Measurements from ENCODE around the gene PRPF39.

The PRPF39 gene

DNA sequence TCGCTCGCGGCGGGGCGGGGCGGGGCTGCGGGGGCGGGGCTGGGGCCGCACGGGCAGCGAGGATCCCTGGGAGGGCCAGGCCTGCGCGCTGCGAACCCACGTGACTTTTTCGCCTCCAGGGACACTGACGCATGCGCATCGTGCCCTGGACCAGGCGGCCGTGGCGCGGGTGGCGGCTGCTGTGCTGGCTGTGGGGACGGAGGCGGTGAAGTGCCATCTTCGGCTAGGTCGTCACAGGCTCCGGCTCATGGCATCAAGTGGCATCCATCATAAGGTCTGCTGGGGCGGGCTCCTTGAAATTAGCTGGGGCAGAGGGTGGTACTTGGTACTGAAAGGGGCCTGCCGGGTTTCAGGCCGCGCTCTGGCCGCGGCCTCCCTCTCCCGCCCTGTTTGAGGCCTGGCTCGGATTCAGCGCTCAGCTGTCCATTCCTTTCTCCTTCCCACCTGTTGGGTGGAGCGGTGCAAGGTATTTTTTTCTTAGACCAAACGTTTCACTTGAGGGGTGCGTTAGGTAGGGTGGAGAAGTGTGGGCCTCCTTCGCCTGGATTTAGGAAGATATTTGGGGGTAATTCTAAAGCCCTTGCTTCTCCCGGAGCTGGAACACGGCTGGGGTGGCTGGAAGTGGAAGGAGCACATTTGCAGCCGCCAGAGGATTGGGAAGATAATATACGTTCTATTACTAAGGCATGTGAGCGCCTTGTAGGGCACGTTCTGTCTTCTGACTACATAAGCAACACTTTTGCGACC lies at the start of gene PRPF39 (continued):
- no peak for TF ChIP-seq ZNF639 (tag by site-specific recombination; IDR thresholded peaks at IDR 0.05)
- TF ChIP-seq ZNF544 (tag by site-specific recombination; IDR thresholded peaks at IDR 0.05): no peak
- no peak for TF ChIP-seq ZNF350 (tag by site-specific recombination; IDR thresholded peaks at IDR 0.05)
- TF ChIP-seq KLF7 (tag by site-specific recombination; IDR thresholded peaks at IDR 0.05; ENCODE audit: borderline replicate concordance): no peak
- TF ChIP-seq, protein P1, sequence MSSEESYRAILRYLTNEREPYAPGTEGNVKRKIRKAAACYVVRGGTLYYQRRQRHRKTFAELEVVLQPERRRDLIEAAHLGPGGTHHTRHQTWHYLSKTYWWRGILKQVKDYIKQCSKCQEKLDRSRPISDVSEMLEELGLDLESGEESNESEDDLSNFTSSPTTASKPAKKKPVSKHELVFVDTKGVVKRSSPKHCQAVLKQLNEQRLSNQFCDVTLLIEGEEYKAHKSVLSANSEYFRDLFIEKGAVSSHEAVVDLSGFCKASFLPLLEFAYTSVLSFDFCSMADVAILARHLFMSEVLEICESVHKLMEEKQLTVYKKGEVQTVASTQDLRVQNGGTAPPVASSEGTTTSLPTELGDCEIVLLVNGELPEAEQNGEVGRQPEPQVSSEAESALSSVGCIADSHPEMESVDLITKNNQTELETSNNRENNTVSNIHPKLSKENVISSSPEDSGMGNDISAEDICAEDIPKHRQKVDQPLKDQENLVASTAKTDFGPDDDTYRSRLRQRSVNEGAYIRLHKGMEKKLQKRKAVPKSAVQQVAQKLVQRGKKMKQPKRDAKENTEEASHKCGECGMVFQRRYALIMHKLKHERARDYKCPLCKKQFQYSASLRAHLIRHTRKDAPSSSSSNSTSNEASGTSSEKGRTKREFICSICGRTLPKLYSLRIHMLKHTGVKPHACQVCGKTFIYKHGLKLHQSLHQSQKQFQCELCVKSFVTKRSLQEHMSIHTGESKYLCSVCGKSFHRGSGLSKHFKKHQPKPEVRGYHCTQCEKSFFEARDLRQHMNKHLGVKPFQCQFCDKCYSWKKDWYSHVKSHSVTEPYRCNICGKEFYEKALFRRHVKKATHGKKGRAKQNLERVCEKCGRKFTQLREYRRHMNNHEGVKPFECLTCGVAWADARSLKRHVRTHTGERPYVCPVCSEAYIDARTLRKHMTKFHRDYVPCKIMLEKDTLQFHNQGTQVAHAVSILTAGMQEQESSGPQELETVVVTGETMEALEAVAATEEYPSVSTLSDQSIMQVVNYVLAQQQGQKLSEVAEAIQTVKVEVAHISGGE (tag by site-specific recombination; conservative IDR thresholded peaks at IDR 0.05; ENCODE audit: low read depth): peak; percentile 32; the same call in 1 of the 2 replicates
- TF ChIP-seq AEBP2 (tag by site-specific recombination; IDR thresholded peaks at IDR 0.05; ENCODE audit: borderline replicate concordance): no peak
- no peak for TF ChIP-seq ZNF621 (tag by site-specific recombination; IDR thresholded peaks at IDR 0.05)
- TF ChIP-seq ZNF785 (tag by site-specific recombination; IDR thresholded peaks at IDR 0.05): no peak
- 0 out of 2 replicates have a peak, but pooled peaks have one; percentile 31 for TF ChIP-seq ZFP37 (tag by site-specific recombination; IDR thresholded peaks at IDR 0.05)
- TF ChIP-seq ZNF843 (tag by site-specific recombination; IDR thresholded peaks at IDR 0.05): 0 out of 2 replicates have a peak, but pooled peaks have one; percentile 28
- 0 out of 2 replicates have a peak, but pooled peaks have one; percentile 35 for TF ChIP-seq ZFHX2 (tag by site-specific recombination; conservative IDR thresholded peaks at IDR 0.05)
- TF ChIP-seq FEZF1 (tag by site-specific recombination; IDR thresholded peaks at IDR 0.05): peak; percentile 56
- peak; percentile 45; the same call in 1 of the 2 replicates for TF ChIP-seq ZNF335 (tag by site-specific recombination; conservative IDR thresholded peaks at IDR 0.05)
- peak; percentile 48; the same call in 1 of the 2 replicates for TF ChIP-seq GLIS1 (tag by site-specific recombination; IDR thresholded peaks at IDR 0.05)
- TF ChIP-seq ZNF292 (tag by site-specific recombination; IDR thresholded peaks at IDR 0.05; ENCODE audit: borderline replicate concordance, low read depth): no peak
- TF ChIP-seq ZNF211 (tag by site-specific recombination; IDR thresholded peaks at IDR 0.05; ENCODE audit: low read depth): no peak
- TF ChIP-seq ZSCAN30 (tag by site-specific recombination; IDR thresholded peaks at IDR 0.05): peak; percentile 70; the same call in 1 of the 2 replicates
- TF ChIP-seq YY1 (tag by site-specific recombination; IDR thresholded peaks at IDR 0.05): 0 out of 2 replicates have a peak, but pooled peaks have one; percentile 49
- TF ChIP-seq ZNF600 (tag by site-specific recombination; IDR thresholded peaks at IDR 0.05): peak; percentile 93
- TF ChIP-seq, protein P2, sequence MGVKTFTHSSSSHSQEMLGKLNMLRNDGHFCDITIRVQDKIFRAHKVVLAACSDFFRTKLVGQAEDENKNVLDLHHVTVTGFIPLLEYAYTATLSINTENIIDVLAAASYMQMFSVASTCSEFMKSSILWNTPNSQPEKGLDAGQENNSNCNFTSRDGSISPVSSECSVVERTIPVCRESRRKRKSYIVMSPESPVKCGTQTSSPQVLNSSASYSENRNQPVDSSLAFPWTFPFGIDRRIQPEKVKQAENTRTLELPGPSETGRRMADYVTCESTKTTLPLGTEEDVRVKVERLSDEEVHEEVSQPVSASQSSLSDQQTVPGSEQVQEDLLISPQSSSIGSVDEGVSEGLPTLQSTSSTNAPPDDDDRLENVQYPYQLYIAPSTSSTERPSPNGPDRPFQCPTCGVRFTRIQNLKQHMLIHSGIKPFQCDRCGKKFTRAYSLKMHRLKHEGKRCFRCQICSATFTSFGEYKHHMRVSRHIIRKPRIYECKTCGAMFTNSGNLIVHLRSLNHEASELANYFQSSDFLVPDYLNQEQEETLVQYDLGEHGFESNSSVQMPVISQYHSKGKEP (tag by site-specific recombination; IDR thresholded peaks at IDR 0.05): no peak
- TF ChIP-seq ZXDB (tag by site-specific recombination; IDR thresholded peaks at IDR 0.05): peak; percentile 61
- 0 out of 2 replicates have a peak, but pooled peaks have one; percentile 19 for TF ChIP-seq REPIN1 (tag by site-specific recombination; IDR thresholded peaks at IDR 0.05; ENCODE audit: low read depth)
- peak; percentile 43 for TF ChIP-seq ZBTB17 (tag by site-specific recombination; IDR thresholded peaks at IDR 0.05)
- TF ChIP-seq, protein P3, sequence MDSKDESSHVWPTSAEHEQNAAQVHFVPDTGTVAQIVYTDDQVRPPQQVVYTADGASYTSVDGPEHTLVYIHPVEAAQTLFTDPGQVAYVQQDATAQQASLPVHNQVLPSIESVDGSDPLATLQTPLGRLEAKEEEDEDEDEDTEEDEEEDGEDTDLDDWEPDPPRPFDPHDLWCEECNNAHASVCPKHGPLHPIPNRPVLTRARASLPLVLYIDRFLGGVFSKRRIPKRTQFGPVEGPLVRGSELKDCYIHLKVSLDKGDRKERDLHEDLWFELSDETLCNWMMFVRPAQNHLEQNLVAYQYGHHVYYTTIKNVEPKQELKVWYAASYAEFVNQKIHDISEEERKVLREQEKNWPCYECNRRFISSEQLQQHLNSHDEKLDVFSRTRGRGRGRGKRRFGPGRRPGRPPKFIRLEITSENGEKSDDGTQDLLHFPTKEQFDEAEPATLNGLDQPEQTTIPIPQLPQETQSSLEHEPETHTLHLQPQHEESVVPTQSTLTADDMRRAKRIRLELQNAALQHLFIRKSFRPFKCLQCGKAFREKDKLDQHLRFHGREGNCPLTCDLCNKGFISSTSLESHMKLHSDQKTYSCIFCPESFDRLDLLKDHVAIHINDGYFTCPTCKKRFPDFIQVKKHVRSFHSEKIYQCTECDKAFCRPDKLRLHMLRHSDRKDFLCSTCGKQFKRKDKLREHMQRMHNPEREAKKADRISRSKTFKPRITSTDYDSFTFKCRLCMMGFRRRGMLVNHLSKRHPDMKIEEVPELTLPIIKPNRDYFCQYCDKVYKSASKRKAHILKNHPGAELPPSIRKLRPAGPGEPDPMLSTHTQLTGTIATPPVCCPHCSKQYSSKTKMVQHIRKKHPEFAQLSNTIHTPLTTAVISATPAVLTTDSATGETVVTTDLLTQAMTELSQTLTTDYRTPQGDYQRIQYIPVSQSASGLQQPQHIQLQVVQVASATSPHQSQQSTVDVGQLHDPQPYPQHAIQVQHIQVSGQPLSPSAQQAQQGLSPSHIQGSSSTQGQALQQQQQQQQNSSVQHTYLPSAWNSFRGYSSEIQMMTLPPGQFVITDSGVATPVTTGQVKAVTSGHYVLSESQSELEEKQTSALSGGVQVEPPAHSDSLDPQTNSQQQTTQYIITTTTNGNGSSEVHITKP (tag by site-specific recombination; IDR thresholded peaks at IDR 0.05): no peak
- TF ChIP-seq, protein P4, sequence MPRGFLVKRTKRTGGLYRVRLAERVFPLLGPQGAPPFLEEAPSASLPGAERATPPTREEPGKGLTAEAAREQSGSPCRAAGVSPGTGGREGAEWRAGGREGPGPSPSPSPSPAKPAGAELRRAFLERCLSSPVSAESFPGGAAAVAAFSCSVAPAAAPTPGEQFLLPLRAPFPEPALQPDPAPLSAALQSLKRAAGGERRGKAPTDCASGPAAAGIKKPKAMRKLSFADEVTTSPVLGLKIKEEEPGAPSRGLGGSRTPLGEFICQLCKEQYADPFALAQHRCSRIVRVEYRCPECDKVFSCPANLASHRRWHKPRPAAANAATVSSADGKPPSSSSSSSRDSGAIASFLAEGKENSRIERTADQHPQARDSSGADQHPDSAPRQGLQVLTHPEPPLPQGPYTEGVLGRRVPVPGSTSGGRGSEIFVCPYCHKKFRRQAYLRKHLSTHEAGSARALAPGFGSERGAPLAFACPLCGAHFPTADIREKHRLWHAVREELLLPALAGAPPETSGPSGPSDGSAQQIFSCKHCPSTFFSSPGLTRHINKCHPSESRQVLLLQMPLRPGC (tag by site-specific recombination; IDR thresholded peaks at IDR 0.05): no peak
- TF ChIP-seq ZNF561 (tag by site-specific recombination; IDR thresholded peaks at IDR 0.05; ENCODE audit: borderline replicate concordance): peak; percentile 20; the same call in 1 of the 2 replicates

Measured in HEK293 (cell line).